Mesodermal cell (in vitro differentiated cells): ENCODE results near the gene PHF24.

Experiments used
- H3K27ac ChIP-seq: 2 replicates; pipeline ENCODE4 v1.7.0; 2013; ENCODE audit warnings: mild to moderate bottlenecking, low read depth, low read length, moderate library complexity; ENCODE audit not compliant: severe bottlenecking
- H3K36me3 ChIP-seq: 2 replicates; pipeline ENCODE4 v1.7.1; 2013; ENCODE audit warnings: mild to moderate bottlenecking, low read length, moderate library complexity; ENCODE audit not compliant: control insufficient read depth, insufficient read depth
- H3K4me1 ChIP-seq: one replicate; pipeline ENCODE4 v1.7.1; 2013; ENCODE audit warnings: mild to moderate bottlenecking, low read length; ENCODE audit not compliant: insufficient read depth, control insufficient read depth, poor library complexity, severe bottlenecking
- H3K4me3 ChIP-seq: 2 replicates; pipeline ENCODE4 v1.7.0; 2013; ENCODE audit warnings: low read length, control low read depth, mild to moderate bottlenecking; ENCODE audit not compliant: insufficient read depth, poor library complexity, severe bottlenecking; ENCODE audit errors: extremely low read depth
- H3K9me3 ChIP-seq: 2 replicates; pipeline ENCODE4 v1.7.1; 2013; ENCODE audit warnings: mild to moderate bottlenecking, low read length, moderate library complexity; ENCODE audit not compliant: control insufficient read depth
- WGBS, 2 experiments: methylation state at CpG; one replicate each; pipeline ENCODE4 v1.1.5; 2013; ENCODE audit warnings: missing lambda C conversion rate in 2 of 2; ENCODE audit not compliant: insufficient coverage in 2 of 2; 5-methylcytosine and 5-hydroxymethylcytosine counted together

PHF24 gene

GRCh38 chr9:35027374-35027773 is 69.3 kb downstream of the PHF24 start:
- Histone ChIP-seq H3K4me1 (peaks cover 29% of the 10 kb centered on the region), H3K36me3 (peaks cover 9% of the 10 kb centered on the region), H3K9me3 (peaks cover 19% of the 10 kb centered on the region), H3K27ac (peak overlapping the region; percentile 90), H3K4me3 (no peak overlapping the region)
- 80 to 86% methylated on average over 1 of the region's 1 CpG for WGBS, 2 experiments

- H3K4me1 ChIP-seq, result peaks cover 26% of the 10 kb centered on the region
- H3K4me3 ChIP-seq, result no peak overlapping the region
- H3K36me3 ChIP-seq, result peaks cover 12% of the 10 kb centered on the region
- H3K27ac ChIP-seq, result no peak overlapping the region
- peaks cover 19% of the 10 kb centered on the region for H3K9me3 ChIP-seq
- no CpG with 5 or more reads among the region's 1 CpG for WGBS, 2 experiments
Measured at GRCh38 chr9:35027860-35028259, 69.8 kb downstream of the PHF24 start.

- no peak overlapping the region for H3K4me3 ChIP-seq
- no peak overlapping the region for H3K27ac ChIP-seq
- H3K36me3 ChIP-seq, result peaks cover 12% of the 10 kb centered on the region
- H3K9me3 ChIP-seq, result peaks cover 19% of the 10 kb centered on the region
- H3K4me1 ChIP-seq, result peaks cover 24% of the 10 kb centered on the region
Measured at GRCh38 chr9:35028341-35028740, 70.3 kb downstream of the PHF24 start.

GRCh38 chr9:35029241-35029640 is 71.2 kb downstream of the PHF24 start:
- peaks cover 15% of the 10 kb centered on the region for H3K36me3 ChIP-seq
- peaks cover 22% of the 10 kb centered on the region for H3K4me1 ChIP-seq
- 88 to 95% methylated on average over 1 to 3 of the region's 4 CpGs for WGBS, 2 experiments
- no peak overlapping the region for H3K27ac ChIP-seq
- H3K4me3 ChIP-seq, result no peak overlapping the region
- H3K9me3 ChIP-seq, result peaks cover 19% of the 10 kb centered on the region

GRCh38 chr9:35029852-35030251 is 71.8 kb downstream of the PHF24 start:
- no CpG with 5 or more reads among the region's 2 CpGs for WGBS, 2 experiments
- peaks cover 19% of the 10 kb centered on the region for H3K9me3 ChIP-seq
- peaks cover 22% of the 10 kb centered on the region for H3K4me1 ChIP-seq
- no peak overlapping the region for H3K27ac ChIP-seq
- H3K36me3 ChIP-seq, result peaks cover 15% of the 10 kb centered on the region
- H3K4me3 ChIP-seq, result no peak overlapping the region
